ENCODE data around the gene NKIRAS2. TPM values are rescaled to one million over a fixed set of nuclear protein-coding genes. Genes with fewer than 3 reads are reported as not detected.

The NKIRAS2 gene
- total and polyA plus RNA-seq, 2 of the 13 experiments (the other 11 are each of a cell fraction or from before 2014, with no cell fraction given) = 27.9 to 42.0 TPM

GRCh38 chr17:41982026-41982760 lies 37.7 kb upstream of the NKIRAS2 start:
- H3K79me2 ChIP-seq (ENCODE audit: insufficient read depth, low read length) = no peaks in the 10 kb centered on the region
- H3K36me3 ChIP-seq (replicated peaks in 1 of 2; ENCODE audit: control insufficient read depth in 1 of 2, insufficient read depth in 2 of 2, low read length in 2 of 2) = peaks cover 49 to 79% of the 10 kb centered on the region in 2 experiments
- in situ Hi-C loops (cut with HindIII; ENCODE audit: extremely low pct_ligation_motif_present, low pct_unique_long_range_greater_than_20kb) (no loop called here), intact Hi-C loops (cut with micrococcal nuclease; ENCODE audit: unreplicated experiment) (no loop called here)
- ChIA-PET CTCF (ENCODE audit: low intra/inter-chr PET ratio, low total read pairs) (no interaction called here), POLR2A (interaction anchor here (1.3 to 1.7 kb wide), 2 partner anchors 15 to 20 kb away, joined by 4 read pairs; partner anchors contain the start of gene CNP)
- no peak overlapping the region for H2AFZ ChIP-seq (ENCODE audit: low read length)
- no peak overlapping the region for H3K4me3 ChIP-seq (replicated peaks in 1 of 3; ENCODE audit: insufficient read depth in 1 of 3, low read depth in 2 of 3, low read length in 3 of 3)
- H3K4me1 ChIP-seq (ENCODE audit: insufficient read depth, low read length) = no peaks in the 10 kb centered on the region
- no peak overlapping the region for H3K9ac ChIP-seq (ENCODE audit: insufficient read depth, low read depth, low read length)
- 98% methylated on average over 14 of the region's 14 CpGs for WGBS (ENCODE audit: low lambda C conversion rate)
- ATAC-seq (no peak), DNase-seq (ENCODE audit: low spot score) (no peak), FAIRE-seq (no peak)
- no peak overlapping the region for H3K4me2 ChIP-seq (ENCODE audit: low read depth, low read length)
- no peaks in the 10 kb centered on the region for H3K9me3 ChIP-seq (ENCODE audit: low read length)
- TF ChIP-seq ZNF644 (CRISPR knock-in tag; IDR thresholded peaks at IDR 0.05; ENCODE audit: low read depth) = no peak
- TF ChIP-seq ZNF629 (CRISPR knock-in tag; conservative IDR thresholded peaks at IDR 0.05) = no peak
- TF ChIP-seq ELF4 (CRISPR knock-in tag; IDR thresholded peaks at IDR 0.05; ENCODE audit: borderline replicate concordance) = no peak
- TF ChIP-seq HMGXB4 (CRISPR knock-in tag; IDR thresholded peaks at IDR 0.05; ENCODE audit: borderline replicate concordance in 1 of 2, low read depth in 1 of 2) = no peak
- no peak for TF ChIP-seq ZBTB1 (CRISPR knock-in tag; IDR thresholded peaks at IDR 0.05; ENCODE audit: borderline replicate concordance)
- TF ChIP-seq HINFP (CRISPR knock-in tag; IDR thresholded peaks at IDR 0.05; ENCODE audit: low read depth) = no peak
- no peak for TF ChIP-seq ZBTB42 (CRISPR knock-in tag; IDR thresholded peaks at IDR 0.05)
- TF ChIP-seq PRPF4 (IDR thresholded peaks at IDR 0.05; ENCODE audit: low read depth, low read length, poor library complexity, severe bottlenecking) = no peak
- TF ChIP-seq, protein P1, sequence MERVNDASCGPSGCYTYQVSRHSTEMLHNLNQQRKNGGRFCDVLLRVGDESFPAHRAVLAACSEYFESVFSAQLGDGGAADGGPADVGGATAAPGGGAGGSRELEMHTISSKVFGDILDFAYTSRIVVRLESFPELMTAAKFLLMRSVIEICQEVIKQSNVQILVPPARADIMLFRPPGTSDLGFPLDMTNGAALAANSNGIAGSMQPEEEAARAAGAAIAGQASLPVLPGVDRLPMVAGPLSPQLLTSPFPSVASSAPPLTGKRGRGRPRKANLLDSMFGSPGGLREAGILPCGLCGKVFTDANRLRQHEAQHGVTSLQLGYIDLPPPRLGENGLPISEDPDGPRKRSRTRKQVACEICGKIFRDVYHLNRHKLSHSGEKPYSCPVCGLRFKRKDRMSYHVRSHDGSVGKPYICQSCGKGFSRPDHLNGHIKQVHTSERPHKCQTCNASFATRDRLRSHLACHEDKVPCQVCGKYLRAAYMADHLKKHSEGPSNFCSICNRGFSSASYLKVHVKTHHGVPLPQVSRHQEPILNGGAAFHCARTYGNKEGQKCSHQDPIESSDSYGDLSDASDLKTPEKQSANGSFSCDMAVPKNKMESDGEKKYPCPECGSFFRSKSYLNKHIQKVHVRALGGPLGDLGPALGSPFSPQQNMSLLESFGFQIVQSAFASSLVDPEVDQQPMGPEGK (CRISPR knock-in tag; IDR thresholded peaks at IDR 0.05) = no peak
- TF ChIP-seq YY1 (IDR thresholded peaks at IDR 0.05; ENCODE audit: insufficient read depth, insufficient replicate concordance, low read depth, low read length) = no peak
- no peak for TF ChIP-seq ZNF180 (CRISPR knock-in tag; IDR thresholded peaks at IDR 0.05; ENCODE audit: borderline replicate concordance, low read depth)
- TF ChIP-seq ATAD3A (CRISPR knock-in tag; IDR thresholded peaks at IDR 0.05) = no peak
- no peak for TF ChIP-seq TRIM22 (IDR thresholded peaks at IDR 0.05)
- TF ChIP-seq FOXP1 (IDR thresholded peaks at IDR 0.05) = no peak
- no peak for TF ChIP-seq FOXP1 (CRISPR knock-in tag; IDR thresholded peaks at IDR 0.05)
- H4K20me1 ChIP-seq (ENCODE audit: insufficient read depth, low read length) = no peaks in the 10 kb centered on the region
- no peaks in the 10 kb centered on the region for H3K27me3 ChIP-seq (ENCODE audit: control insufficient read depth in 1 of 2, insufficient read depth in 2 of 2, low read length in 2 of 2)
- H3K27ac ChIP-seq (ENCODE audit: extremely low read length, insufficient read depth, low read length) = no peak overlapping the region
- no TSS peak for BruUV-seq (replicated peaks)

Measured in HepG2 (cell line).